Neural cell (in vitro differentiated cells): Measurements from ENCODE around the gene PTPRN2. TPM values are rescaled to one million over a fixed set of nuclear protein-coding genes. Genes with fewer than 3 reads are reported as not detected.

Source experiments
- H2AFZ ChIP-seq: fragments of 200-600, 300-800 bp; sonication (generic), shearing (Covaris generic); 2 replicates; pipeline ENCODE4 v1.6.0; 2014; ENCODE audit warnings: low read depth, mild to moderate bottlenecking, antibody characterized with exemption, low read length, moderate library complexity
- H3F3A ChIP-seq: fragments of 200-600 bp; shearing (Covaris generic); 2 replicates; pipeline ENCODE4 v1.6.1; 2016; ENCODE audit warnings: mild to moderate bottlenecking, moderate library complexity, mixed read lengths, antibody characterized with exemption, low read length; ENCODE audit not compliant: insufficient read depth, poor library complexity, severe bottlenecking
- H3K27ac ChIP-seq: fragments of 200-600, 300-800 bp; sonication (generic), shearing (Covaris generic); 2 replicates; pipeline ENCODE4 v1.5.1; 2014; ENCODE audit warnings: mild to moderate bottlenecking, low read length, moderate library complexity
- H3K27me3 ChIP-seq: fragments of 300-800, 200-600 bp; sonication (generic), shearing (Covaris generic); 2 replicates; pipeline ENCODE4 v1.6.0; 2014; ENCODE audit warnings: mild to moderate bottlenecking, low read depth, low read length, moderate library complexity; ENCODE audit not compliant: insufficient read depth
- H3K36me3 ChIP-seq: fragments of 300-800, 200-600 bp; sonication (generic), shearing (Covaris generic); 2 replicates; pipeline ENCODE4 v1.5.1; 2014; ENCODE audit warnings: mild to moderate bottlenecking, antibody characterized with exemption, low read length, moderate library complexity; ENCODE audit not compliant: insufficient read depth
- H3K4me2 ChIP-seq: fragments of 300-800, 200-600 bp; sonication (generic), shearing (Covaris generic); 2 replicates; pipeline ENCODE4 v1.6.0; 2014; ENCODE audit warnings: mild to moderate bottlenecking, low read length
- H3K4me3 ChIP-seq: fragments of 300-800, 200-600 bp; sonication (generic), shearing (Covaris generic); 2 replicates; pipeline ENCODE4 v1.5.1; 2014; ENCODE audit warnings: mild to moderate bottlenecking, low read length, moderate library complexity
- H3K79me2 ChIP-seq: fragments of 200-600 bp; shearing (Covaris generic); replicated peaks from 2 replicates; pipeline ENCODE4 v1.6.0; 2014; ENCODE audit warnings: mild to moderate bottlenecking, low read length, moderate library complexity; ENCODE audit not compliant: insufficient read depth
- H3K9ac ChIP-seq: fragments of 300-800, 200-600 bp; sonication (generic), shearing (Covaris generic); 2 replicates; pipeline ENCODE4 v1.6.1; 2016; ENCODE audit warnings: mild to moderate bottlenecking, low read length, mixed read lengths
- H3K9me2 ChIP-seq: fragments of 200-600 bp; shearing (Covaris generic); 2 replicates; pipeline ENCODE4 v1.6.1; 2016; ENCODE audit warnings: mild to moderate bottlenecking, low read length, mixed read lengths; ENCODE audit not compliant: insufficient read depth
- H3K9me3 ChIP-seq: fragments of 200-600, 300-800 bp; sonication (generic), shearing (Covaris generic); 2 replicates; pipeline ENCODE4 v1.6.1; 2016; ENCODE audit warnings: mild to moderate bottlenecking, mixed run types, low read length, moderate library complexity, mixed read lengths
- H4K20me1 ChIP-seq: fragments of 200-600 bp; shearing (Covaris generic); 2 replicates; pipeline ENCODE4 v1.6.1; 2016; ENCODE audit warnings: mild to moderate bottlenecking, mixed run types; ENCODE audit not compliant: insufficient read depth
- CTCF ChIP-seq: fragments of 450-650 bp; IDR thresholded peaks from 2 replicates; pipeline ENCODE4 v1.5.1; 2014; ENCODE audit warnings: antibody characterized with exemption, mild to moderate bottlenecking, moderate library complexity; ENCODE audit not compliant: poor library complexity, severe bottlenecking
- EP300 ChIP-seq: fragments of 450-650 bp; conservative IDR thresholded peaks from 2 replicates; pipeline ENCODE4 v1.6.1; 2014; ENCODE audit warnings: antibody characterized with exemption, mild to moderate bottlenecking, moderate library complexity; ENCODE audit not compliant: poor library complexity, severe bottlenecking
- EZH2 ChIP-seq: fragments of 200-600, 300-800 bp; shearing (Covaris generic), sonication (generic); IDR thresholded peaks from 2 replicates; pipeline ENCODE4 v1.6.1; 2014; ENCODE audit warnings: antibody characterized with exemption, low read length, borderline replicate concordance, mild to moderate bottlenecking; ENCODE audit not compliant: insufficient read depth, poor library complexity, severe bottlenecking
- MXI1 ChIP-seq: fragments of 450-650 bp; conservative IDR thresholded peaks from 2 replicates; pipeline ENCODE4 v1.6.1; 2014; ENCODE audit warnings: antibody characterized with exemption, mild to moderate bottlenecking; ENCODE audit not compliant: poor library complexity, severe bottlenecking
- POLR2AphosphoS5 ChIP-seq: IDR thresholded peaks from 2 replicates; pipeline ENCODE4 v1.6.1; 2012
- RAD21 ChIP-seq: fragments of 450-650 bp; conservative IDR thresholded peaks from 2 replicates; pipeline ENCODE4 v1.6.1; 2014; ENCODE audit warnings: antibody characterized with exemption, mild to moderate bottlenecking, moderate library complexity
- REST ChIP-seq: IDR thresholded peaks from 2 replicates; pipeline ENCODE4 v1.6.1; 2012; ENCODE audit warnings: borderline replicate concordance
- SMC3 ChIP-seq: fragments of 450-650 bp; conservative IDR thresholded peaks from 2 replicates; pipeline ENCODE4 v1.6.1; 2014; ENCODE audit warnings: antibody characterized with exemption, mild to moderate bottlenecking, moderate library complexity; ENCODE audit not compliant: poor library complexity
- TAF1 ChIP-seq: IDR thresholded peaks from 2 replicates; pipeline ENCODE4 v1.6.1; 2012; ENCODE audit warnings: low read depth
- polyA plus RNA-seq: library from polyadenylated mRNA; depleted of rRNA; stranded (reverse); fragments of >200 nt; gene quantifications from 2 replicates; pipeline ENCODE4 v1.2.3, GENCODE V29; 2014

PTPRN2 gene
- polyA plus RNA-seq, 1 donor from 2014 or later: 31.0 TPM

GRCh38 chr7:158114056-158114850 lies 473.4 kb downstream of the PTPRN2 start:
- H3K4me2 ChIP-seq: no peak overlapping the region
- H3K36me3 ChIP-seq: peaks cover 4% of the 10 kb centered on the region
- H3K27me3 ChIP-seq: no peaks in the 10 kb centered on the region
- TF ChIP-seq EP300 (no peak), REST (no peak), TAF1 (no peak), SMC3 (no peak), CTCF (no peak), POLR2AphosphoS5 (no peak), MXI1 (no peak), EZH2 (no peak), RAD21 (no peak)
- no peak overlapping the region for H3K27ac ChIP-seq
- no peak overlapping the region for H2AFZ ChIP-seq
- no peaks in the 10 kb centered on the region for H3K79me2 ChIP-seq
- no peaks in the 10 kb centered on the region for H3F3A ChIP-seq
- H3K9me3 ChIP-seq: peaks cover 14% of the 10 kb centered on the region
- no peak overlapping the region for H3K9ac ChIP-seq
- no peaks in the 10 kb centered on the region for H4K20me1 ChIP-seq
- H3K9me2 ChIP-seq: no peaks in the 10 kb centered on the region
- no peak overlapping the region for H3K4me3 ChIP-seq

- Histone ChIP-seq H3K27me3 (no peaks in the 10 kb centered on the region), H3F3A (no peaks in the 10 kb centered on the region), H3K9ac (no peak overlapping the region), H3K36me3 (peaks cover 10% of the 10 kb centered on the region), H3K4me3 (no peak overlapping the region), H3K9me2 (no peaks in the 10 kb centered on the region), H3K4me2 (no peak overlapping the region), H3K9me3 (peaks cover 10% of the 10 kb centered on the region), H3K27ac (no peak overlapping the region), H2AFZ (no peak overlapping the region), H3K79me2 (no peaks in the 10 kb centered on the region), H4K20me1 (no peaks in the 10 kb centered on the region)
- TF ChIP-seq POLR2AphosphoS5 (no peak), SMC3 (no peak), EZH2 (no peak), CTCF (no peak), EP300 (no peak), TAF1 (no peak), REST (no peak), MXI1 (no peak), RAD21 (no peak)
These were observed 474.1 kb downstream of the PTPRN2 start for GRCh38 chr7:158113321-158114025.
